AG09319 (cell line): ENCODE data around the gene SAG.

ENCODE experiments used
- DNase-seq: peaks from one replicate; pipeline ENCODE4 v3.0.0-alpha.2; 2010; ENCODE audit warnings: low read depth; ENCODE audit errors: extremely low read depth
- CTCF ChIP-seq: IDR thresholded peaks from 2 replicates; pipeline ENCODE4 v1.5.1; 2011; ENCODE audit warnings: low read depth, mild to moderate bottlenecking, inconsistent platforms, low read length, moderate library complexity

SAG gene

GRCh38 chr2:233385489-233386044, 78.0 kb downstream of the SAG start:
- TF ChIP-seq CTCF = no peak
- DNase-seq = no peak

GRCh38 chr2:233386382-233387041, 78.9 kb downstream of the SAG start:
- no peak for TF ChIP-seq CTCF
- DNase-seq = no peak

- TF ChIP-seq CTCF = no peak
- DNase-seq = no peak
Observed at GRCh38 chr2:233387225-233387624, 79.6 kb downstream of the SAG start.

GRCh38 chr2:233387667-233388528, 80.3 kb downstream of the SAG start:
- no peak for TF ChIP-seq CTCF
- peak; percentile 85 for DNase-seq

- no peak for TF ChIP-seq CTCF
- DNase-seq = no peak
Observed at GRCh38 chr2:233389601-233390125, 82.0 kb downstream of the SAG start.

GRCh38 chr2:233395687-233396086, 88.1 kb downstream of the SAG start:
- TF ChIP-seq CTCF = no peak
- DNase-seq = no peak
